NB4 (cell line): ENCODE results near the gene CACNG7.

ENCODE experiments used
- DNase-seq: peaks from one replicate; pipeline ENCODE4 v3.0.0; 2010; ENCODE audit warnings: low read depth
- H3K4me3 ChIP-seq: one replicate; pipeline ENCODE4 v1.5.1; 2011; ENCODE audit warnings: mild to moderate bottlenecking, low read depth, low read length, moderate library complexity
- CTCF ChIP-seq: IDR thresholded peaks from one replicate; pipeline ENCODE4 v1.5.1; 2012; ENCODE audit warnings: low read depth, low read length
- MYC ChIP-seq: IDR thresholded peaks from 2 replicates; pipeline ENCODE4 v1.6.1; 2011; ENCODE audit warnings: low read depth, low read length
- POLR2A ChIP-seq: IDR thresholded peaks from 2 replicates; pipeline ENCODE4 v1.6.1; 2011; ENCODE audit warnings: mild to moderate bottlenecking; ENCODE audit not compliant: insufficient read length; ENCODE audit errors: extremely low read depth
- TF ChIP-seq, protein P1 (sequence below): IDR thresholded peaks from 2 replicates; pipeline ENCODE4 v1.6.1; 2011; ENCODE audit warnings: low read depth, low read length

Gene CACNG7

DNA sequence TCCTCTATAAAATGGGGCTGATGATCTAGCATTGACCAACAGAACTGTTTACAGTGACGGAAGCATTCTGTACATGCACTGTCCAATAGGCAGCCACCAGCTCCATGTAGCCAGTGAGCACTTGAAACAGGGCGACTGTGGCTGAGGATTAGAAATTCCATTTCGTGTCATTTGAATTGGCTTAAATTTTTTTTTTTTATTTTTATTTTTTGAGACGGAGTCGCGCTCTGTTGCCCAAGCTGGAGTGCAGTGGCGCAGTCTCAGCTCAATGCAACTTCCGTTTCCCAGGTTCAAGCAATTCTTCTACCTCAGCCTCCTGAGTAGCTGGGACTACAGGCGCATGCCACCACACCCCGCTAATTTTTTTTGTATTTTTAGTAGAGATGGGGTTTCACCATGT lies 24.0 kb upstream of the CACNG7 start:
- no peak for DNase-seq
- no peak for TF ChIP-seq MYC
- TF ChIP-seq, protein P1, sequence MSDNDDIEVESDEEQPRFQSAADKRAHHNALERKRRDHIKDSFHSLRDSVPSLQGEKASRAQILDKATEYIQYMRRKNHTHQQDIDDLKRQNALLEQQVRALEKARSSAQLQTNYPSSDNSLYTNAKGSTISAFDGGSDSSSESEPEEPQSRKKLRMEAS, result no peak
- TF ChIP-seq POLR2A, result no peak
- no peak for TF ChIP-seq CTCF
- no peak overlapping the region for H3K4me3 ChIP-seq

- no peak for DNase-seq
- TF ChIP-seq CTCF (no peak), POLR2A (no peak)
- H3K4me3 ChIP-seq, result no peak overlapping the region
Measured at GRCh38 chr19:53892301-53892980, 16.6 kb upstream of the CACNG7 start.

GRCh38 chr19:53892981-53893325 lies 16.1 kb upstream of the CACNG7 start:
- no peak overlapping the region for H3K4me3 ChIP-seq
- DNase-seq, result peak; percentile 44
- no peak for TF ChIP-seq POLR2A
- TF ChIP-seq, protein P1, result no peak
- TF ChIP-seq MYC, result no peak
- no peak for TF ChIP-seq CTCF

GRCh38 chr19:53894707-53895106 lies 14.4 kb upstream of the CACNG7 start:
- no peak for DNase-seq
- H3K4me3 ChIP-seq, result no peak overlapping the region
- no peak for TF ChIP-seq CTCF
- no peak for TF ChIP-seq POLR2A
- TF ChIP-seq MYC, result no peak

- no peak for DNase-seq
- TF ChIP-seq CTCF (no peak), MYC (no peak), POLR2A (no peak)
- TF ChIP-seq, protein P1, result no peak
- no peak overlapping the region for H3K4me3 ChIP-seq
Measured at GRCh38 chr19:53896682-53897081, 12.4 kb upstream of the CACNG7 start.

DNA sequence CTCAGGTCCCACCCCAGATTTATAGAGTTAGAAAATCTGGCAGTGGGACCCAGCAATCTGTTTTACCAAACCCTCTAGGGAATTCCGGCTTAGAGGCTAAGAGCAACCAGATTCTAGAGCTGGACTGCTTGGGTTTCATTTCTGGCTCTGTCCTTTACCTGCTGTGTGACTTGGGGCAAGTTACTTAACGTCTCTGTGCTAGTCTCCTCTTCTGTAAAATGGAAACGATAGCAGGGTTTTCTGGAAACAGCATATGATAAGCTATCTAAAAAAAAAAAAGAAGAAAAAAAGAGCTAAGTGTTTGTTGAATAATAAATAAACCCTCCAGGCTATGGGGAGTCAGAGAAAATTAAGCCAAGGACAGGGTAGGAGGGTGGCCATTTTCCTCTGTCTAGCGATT lies 11.6 kb upstream of the CACNG7 start:
- no peak for DNase-seq
- TF ChIP-seq MYC, result no peak
- TF ChIP-seq, protein P1, result no peak
- no peak for TF ChIP-seq POLR2A
- TF ChIP-seq CTCF, result no peak
- no peak overlapping the region for H3K4me3 ChIP-seq
